CD4-positive, alpha-beta T cell (primary cell): ENCODE data around the gene CORO1A. TPM values are rescaled to one million over a fixed set of nuclear protein-coding genes. Genes with fewer than 3 reads are reported as not detected.
A peak's percentile ranks its signal among the peaks of the same experiment; 100 is the strongest.
"Not testable (repeated sequence)": the region's sequence is repeated elsewhere in the genome, so short reads cannot be mapped to it uniquely, and the experiment has no call there.

Experiments
- ATAC-seq: fragments of 200-7000 bp; cut with Tn5 transposase; one replicate; pipeline ENCODE4 v1.10.0; 2022; ENCODE audit warnings: mild to moderate bottlenecking; ENCODE audit not compliant: poor library complexity
- CTCF ChIA-PET: fragments of 350-600 bp; sonication (Branson Sonifier 250); formaldehyde crosslinking; loops from one replicate; lab custom pipeline; 2021; ENCODE audit warnings: antibody characterized with exemption, inconsistent platforms; lab: Charles Lee
- POLR2A ChIA-PET: fragments of 350-600 bp; sonication (Branson Sonifier 250); formaldehyde crosslinking; loops from one replicate; lab custom pipeline; 2021; ENCODE audit warnings: antibody characterized with exemption, inconsistent platforms; lab: Charles Lee
- DNase-seq, 14 experiments: peaks; one replicate each; pipeline ENCODE4 v3.0.0-alpha.2; 2013 to 2020; ENCODE audit warnings: mixed read lengths in 2 of 14
- H3K27ac ChIP-seq, 2 donors: one replicate each; pipeline versions ENCODE4 v1.5.1 to v1.7.0; 2013; ENCODE audit warnings: low read length in 2 of 2, low read depth in 1 of 2, mild to moderate bottlenecking in 1 of 2
- H3K27me3 ChIP-seq, 2 experiments: 1 replicate in 1 of 2; 2 replicates in 1 of 2; pipeline versions ENCODE4 v1.6.1 to v1.7.0; 2013; ENCODE audit warnings: low read length in 2 of 2, control low read depth in 1 of 2, mild to moderate bottlenecking in 1 of 2, moderate library complexity in 1 of 2; ENCODE audit not compliant: insufficient read depth in 2 of 2, control insufficient read depth in 1 of 2
- H3K36me3 ChIP-seq: one replicate; pipeline ENCODE4 v1.6.1; 2013; ENCODE audit warnings: low read length, control low read depth; ENCODE audit not compliant: insufficient read depth
- H3K4me1 ChIP-seq: one replicate; pipeline ENCODE4 v1.6.1; 2013; ENCODE audit warnings: low read length, control low read depth; ENCODE audit not compliant: insufficient read depth
- H3K4me3 ChIP-seq: one replicate; pipeline ENCODE4 v1.5.1; 2013; ENCODE audit warnings: mild to moderate bottlenecking, low read length, moderate library complexity
- H3K9me3 ChIP-seq, 2 experiments: 1 replicate in 1 of 2; 2 replicates in 1 of 2; pipeline versions ENCODE4 v1.6.1 to v1.7.0; 2013; ENCODE audit warnings: low read length in 2 of 2, mild to moderate bottlenecking in 2 of 2, control low read depth in 1 of 2, moderate library complexity in 1 of 2; ENCODE audit not compliant: control insufficient read depth in 1 of 2, insufficient read depth in 1 of 2
- H3K27ac Mint-ChIP-seq: one replicate; pipeline ENCODE4 v1.8.0; 2020; ENCODE audit warnings: mixed read lengths
- H3K27me3 Mint-ChIP-seq: one replicate; pipeline ENCODE4 v1.8.0; 2021; ENCODE audit warnings: mixed read lengths
- H3K36me3 Mint-ChIP-seq: one replicate; pipeline ENCODE4 v1.8.0; 2021; ENCODE audit warnings: low read depth, mixed read lengths
- H3K4me1 Mint-ChIP-seq: one replicate; pipeline ENCODE4 v1.8.0; 2021; ENCODE audit warnings: low read depth, mixed read lengths
- H3K4me3 Mint-ChIP-seq: one replicate; pipeline ENCODE4 v1.8.0; 2020; ENCODE audit warnings: mild to moderate bottlenecking, mixed read lengths
- H3K9me3 Mint-ChIP-seq: one replicate; pipeline ENCODE4 v1.8.0; 2020; ENCODE audit warnings: mixed read lengths
- intact Hi-C, 2 experiments: fragments of 100-400 bp; cut with DNase I in 1 of 2; cut with micrococcal nuclease in 1 of 2; formaldehyde crosslinking; loops; one replicate each; pipeline versions ENCODE4 v1.15.1 to v1.9.0; 2023 to 2025; cut with DNase I, micrococcal nuclease
- total RNA-seq, 174 experiments: library from RNA in 2 of 174; stranded (reverse) in 2 of 174; gene quantifications; one replicate each; pipeline ENCODE4 v1.2.3 and lab custom pipeline; 2021 to 2026

The CORO1A gene
- total RNA-seq, 2 experiments from 2014 or later: 411 to 416 TPM

GRCh38 chr16:30211414-30211813 lies 28.0 kb downstream of the CORO1A start:
- DNase-seq, intact Hi-C loops, H3K27me3 Mint-ChIP-seq, H3K4me3 Mint-ChIP-seq, H3K4me1 Mint-ChIP-seq, H3K4me1 ChIP-seq, H3K36me3 ChIP-seq, H3K4me3 ChIP-seq, H3K36me3 Mint-ChIP-seq, POLR2A ChIA-PET, H3K9me3 ChIP-seq, CTCF ChIA-PET, H3K27ac ChIP-seq, H3K9me3 Mint-ChIP-seq, H3K27me3 ChIP-seq, H3K27ac Mint-ChIP-seq: not testable (repeated sequence)
- ATAC-seq: peak; percentile 65

- H3K27ac Mint-ChIP-seq, H3K9me3 ChIP-seq, H3K4me3 ChIP-seq, H3K27ac ChIP-seq, H3K9me3 Mint-ChIP-seq, intact Hi-C loops, POLR2A ChIA-PET, H3K36me3 Mint-ChIP-seq, H3K36me3 ChIP-seq, H3K4me1 ChIP-seq, ATAC-seq, H3K4me1 Mint-ChIP-seq, H3K27me3 ChIP-seq, H3K27me3 Mint-ChIP-seq, H3K4me3 Mint-ChIP-seq, CTCF ChIA-PET: not testable (repeated sequence)
- DNase-seq: peak in 2 of 14 experiments; percentile 1 to 14
These were observed 33.7 kb downstream of the CORO1A start for GRCh38 chr16:30217082-30217481.

Other genes with a start within 250 kb of the CORO1A start
- 10 to 100 TPM; 56.9 to 63.3 TPM for gene TMEM219, start 221.5 kb upstream of the CORO1A start, total RNA-seq
- gene TAOK2, start 209.7 kb upstream of the CORO1A start, total RNA-seq: 10 to 100 TPM; 13.1 to 14.1 TPM
- gene HIRIP3, start 188.0 kb upstream of the CORO1A start, total RNA-seq: 10 to 100 TPM in 1 of 2 experiments, 1 to 10 TPM in 1; 8.5 to 11.8 TPM
- 10 to 100 TPM; 54.6 to 57.6 TPM for gene INO80E, start 187.4 kb upstream of the CORO1A start, total RNA-seq
- under 1 TPM; 0.14 TPM for gene DOC2A, start 172.6 kb upstream of the CORO1A start, total RNA-seq
- not detected for gene C16orf92, start 160.4 kb upstream of the CORO1A start, total RNA-seq
- gene TLCD3B, start 152.3 kb upstream of the CORO1A start, total RNA-seq: not detected
- 100 to 1,000 TPM; 390 to 396 TPM for gene ALDOA, start 117.8 kb upstream of the CORO1A start, total RNA-seq
- gene PPP4C, start 107.6 kb upstream of the CORO1A start, total RNA-seq: 10 to 100 TPM; 83.9 to 87.3 TPM
- under 1 TPM; 0.42 to 0.47 TPM for gene TBX6, start 91.7 kb upstream of the CORO1A start, total RNA-seq
- gene YPEL3, start 87.4 kb upstream of the CORO1A start, total RNA-seq: 100 to 1,000 TPM; 154 to 166 TPM
- gene GDPD3, start 70.1 kb upstream of the CORO1A start, total RNA-seq: 1 to 10 TPM; 5.2 to 6.4 TPM
- 10 to 100 TPM; 49.0 to 51.5 TPM for gene MAPK3, start 60.4 kb upstream of the CORO1A start, total RNA-seq
- gene BOLA2B, start 10.1 kb downstream of the CORO1A start, total RNA-seq: 10 to 100 TPM; 41.3 to 46.3 TPM
- 10 to 100 TPM; 18.4 to 28.0 TPM for gene SLX1A, start 10.3 kb downstream of the CORO1A start, total RNA-seq
- 10 to 100 TPM; 15.0 to 16.1 TPM for gene SULT1A3, start 15.7 kb downstream of the CORO1A start, total RNA-seq
- gene NPIPB13, start 64.9 kb downstream of the CORO1A start, total RNA-seq: 10 to 100 TPM; 10.8 to 12.2 TPM
- gene CD2BP2, start 171.7 kb downstream of the CORO1A start, total RNA-seq: 10 to 100 TPM; 39.1 to 41.7 TPM
- 10 to 100 TPM; 12.7 to 14.7 TPM for gene TBC1D10B, start 186.9 kb downstream of the CORO1A start, total RNA-seq
- 1 to 10 TPM in 1 of 2 experiments, under 1 TPM in 1; 0.95 to 2.4 TPM for gene MYL11, start 191.2 kb downstream of the CORO1A start, total RNA-seq
- 100 to 1,000 TPM; 161 to 163 TPM for gene SEPTIN1, start 199.0 kb downstream of the CORO1A start, total RNA-seq
- 1 to 10 TPM; 3.4 to 3.5 TPM for gene ZNF48, start 211.8 kb downstream of the CORO1A start, total RNA-seq
- gene ZNF771, start 224.0 kb downstream of the CORO1A start, total RNA-seq: 1 to 10 TPM in 1 of 2 experiments, under 1 TPM in 1; 0.80 to 1.2 TPM
- gene DCTPP1, start 246.4 kb downstream of the CORO1A start, total RNA-seq: 1 to 10 TPM; 5.4 to 6.5 TPM